A673 (cell line): ENCODE results near the gene CHCHD3.

Experiments used
- EZH2 ChIP-seq: fragments of 200-600 bp; sonication (generic); IDR thresholded peaks from 2 replicates; pipeline ENCODE4 v1.6.1; 2017; ENCODE audit warnings: borderline replicate concordance, low read depth, mild to moderate bottlenecking, mixed read lengths, antibody characterized with exemption, low read length; ENCODE audit not compliant: poor library complexity, severe bottlenecking
- TF ChIP-seq, protein P1 (sequence below): fragments of 300-800, 200-600 bp; sonication (generic); conservative IDR thresholded peaks from 2 replicates; pipeline ENCODE4 v1.5.1; 2017; ENCODE audit warnings: low read depth, mild to moderate bottlenecking, antibody characterized with exemption, low read length, moderate library complexity, mixed read lengths

DNA sequence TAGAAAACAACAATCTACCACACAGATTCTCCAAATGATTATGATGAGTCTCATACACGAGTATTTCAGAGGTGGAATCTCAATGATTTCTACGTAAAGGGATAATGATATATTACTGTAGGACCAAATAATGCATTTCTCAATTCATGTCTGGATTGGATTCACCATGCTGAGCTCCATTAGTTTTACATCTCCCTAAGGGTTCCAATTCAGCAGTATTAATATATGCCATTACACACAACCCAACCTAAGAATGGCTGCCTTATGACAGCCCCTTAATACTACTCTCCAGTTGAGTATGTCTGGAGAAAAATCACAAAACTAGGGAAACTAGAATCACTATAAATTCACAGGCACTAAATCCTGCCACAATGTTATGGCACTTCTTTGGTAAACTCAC, 271.3 kb downstream of the CHCHD3 start:
- TF ChIP-seq, protein P1, sequence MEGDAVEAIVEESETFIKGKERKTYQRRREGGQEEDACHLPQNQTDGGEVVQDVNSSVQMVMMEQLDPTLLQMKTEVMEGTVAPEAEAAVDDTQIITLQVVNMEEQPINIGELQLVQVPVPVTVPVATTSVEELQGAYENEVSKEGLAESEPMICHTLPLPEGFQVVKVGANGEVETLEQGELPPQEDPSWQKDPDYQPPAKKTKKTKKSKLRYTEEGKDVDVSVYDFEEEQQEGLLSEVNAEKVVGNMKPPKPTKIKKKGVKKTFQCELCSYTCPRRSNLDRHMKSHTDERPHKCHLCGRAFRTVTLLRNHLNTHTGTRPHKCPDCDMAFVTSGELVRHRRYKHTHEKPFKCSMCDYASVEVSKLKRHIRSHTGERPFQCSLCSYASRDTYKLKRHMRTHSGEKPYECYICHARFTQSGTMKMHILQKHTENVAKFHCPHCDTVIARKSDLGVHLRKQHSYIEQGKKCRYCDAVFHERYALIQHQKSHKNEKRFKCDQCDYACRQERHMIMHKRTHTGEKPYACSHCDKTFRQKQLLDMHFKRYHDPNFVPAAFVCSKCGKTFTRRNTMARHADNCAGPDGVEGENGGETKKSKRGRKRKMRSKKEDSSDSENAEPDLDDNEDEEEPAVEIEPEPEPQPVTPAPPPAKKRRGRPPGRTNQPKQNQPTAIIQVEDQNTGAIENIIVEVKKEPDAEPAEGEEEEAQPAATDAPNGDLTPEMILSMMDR, result no peak
- no peak for TF ChIP-seq EZH2
